Cardiac muscle cell (in vitro differentiated cells and primary cell): ENCODE data around the gene KAZN. TPM values are rescaled to one million over a fixed set of nuclear protein-coding genes. Genes with fewer than 3 reads are reported as not detected.

ENCODE experiments used
- DNase-seq, 2 donors: peaks; one replicate each; pipeline versions ENCODE4 v3.0.0 to v3.0.0-alpha.2; 2010 to 2017; ENCODE audit warnings: low read depth in 1 of 2, low spot score in 1 of 2
- H3K27ac ChIP-seq: fragments of 200-600 bp; sonication (generic); 2 replicates; pipeline ENCODE4 v1.5.1; 2016
- H3K27me3 ChIP-seq: fragments of 200-600 bp; sonication (generic); 2 replicates; pipeline ENCODE4 v1.6.0; 2016; ENCODE audit warnings: control low read depth
- H3K36me3 ChIP-seq: fragments of 200-600 bp; sonication (generic); 2 replicates; pipeline ENCODE4 v1.5.1; 2016; ENCODE audit warnings: control low read depth
- H3K4me1 ChIP-seq: fragments of 200-600 bp; sonication (generic); 2 replicates; pipeline ENCODE4 v1.8.1; 2017; ENCODE audit warnings: low read depth, mild to moderate bottlenecking, mixed run types
- H3K4me3 ChIP-seq: fragments of 200-600 bp; sonication (generic); 2 replicates; pipeline ENCODE4 v1.5.1; 2016; ENCODE audit warnings: mild to moderate bottlenecking
- H3K9me3 ChIP-seq: fragments of 200-600 bp; sonication (generic); 2 replicates; pipeline ENCODE4 v1.5.1; 2017; ENCODE audit warnings: low read depth, mild to moderate bottlenecking, control low read depth
- CTCF ChIP-seq: IDR thresholded peaks from 2 replicates; pipeline ENCODE4 v1.5.1; 2012; ENCODE audit warnings: low read depth, mild to moderate bottlenecking, low read length
- polyA plus RNA-seq: library from polyadenylated mRNA; unstranded; fragments of >200 nt; fragmentation: Nextera tagmentation; extraction: Ambion mirVana; gene quantifications from 2 replicates; pipeline ENCODE4 v1.2.1, GENCODE V29; 2016
- total RNA-seq: library from RNA; depleted of rRNA; stranded (reverse); fragments of >200 nt; gene quantifications from 2 replicates; pipeline ENCODE4 v1.2.3, GENCODE V29; 2016

The KAZN gene
- total and polyA plus RNA-seq, 2 experiments from 2014 or later = 17.5 to 26.9 TPM

GRCh38 chr1:14763977-14764376 lies 165.5 kb downstream of the KAZN start:
- Histone ChIP-seq H3K4me1 (peaks cover 26% of the 10 kb centered on the region), H3K27ac (no peak overlapping the region), H3K4me3 (no peak overlapping the region), H3K36me3 (no peaks in the 10 kb centered on the region), H3K27me3 (no peaks in the 10 kb centered on the region), H3K9me3 (no peaks in the 10 kb centered on the region)
- DNase-seq = no peak
- no peak for TF ChIP-seq CTCF

GRCh38 chr1:14765773-14766172 lies 167.3 kb downstream of the KAZN start:
- Histone ChIP-seq H3K4me3 (no peak overlapping the region), H3K27ac (no peak overlapping the region), H3K36me3 (no peaks in the 10 kb centered on the region), H3K4me1 (peaks cover 23% of the 10 kb centered on the region), H3K27me3 (no peaks in the 10 kb centered on the region), H3K9me3 (no peaks in the 10 kb centered on the region)
- no peak for DNase-seq
- no peak for TF ChIP-seq CTCF

GRCh38 chr1:14767075-14767474 lies 168.6 kb downstream of the KAZN start:
- no peaks in the 10 kb centered on the region for H3K9me3 ChIP-seq
- H3K36me3 ChIP-seq = no peaks in the 10 kb centered on the region
- H3K4me1 ChIP-seq = peaks cover 23% of the 10 kb centered on the region
- TF ChIP-seq CTCF = no peak
- no peaks in the 10 kb centered on the region for H3K27me3 ChIP-seq
- peak in 1 of 2 donors; percentile 40 for DNase-seq
- no peak overlapping the region for H3K4me3 ChIP-seq
- peak overlapping the region; percentile 48 for H3K27ac ChIP-seq

GRCh38 chr1:14768582-14769304 lies 170.3 kb downstream of the KAZN start:
- Histone ChIP-seq H3K4me3 (no peak overlapping the region), H3K27ac (no peak overlapping the region), H3K9me3 (no peaks in the 10 kb centered on the region), H3K27me3 (no peaks in the 10 kb centered on the region), H3K36me3 (no peaks in the 10 kb centered on the region), H3K4me1 (peaks cover 23% of the 10 kb centered on the region)
- DNase-seq = no peak
- no peak for TF ChIP-seq CTCF

GRCh38 chr1:14769486-14770274 lies 171.2 kb downstream of the KAZN start:
- H3K4me1 ChIP-seq = peaks cover 23% of the 10 kb centered on the region
- no peaks in the 10 kb centered on the region for H3K36me3 ChIP-seq
- no peak overlapping the region for H3K4me3 ChIP-seq
- DNase-seq = no peak
- H3K27me3 ChIP-seq = no peaks in the 10 kb centered on the region
- no peaks in the 10 kb centered on the region for H3K9me3 ChIP-seq
- H3K27ac ChIP-seq = no peak overlapping the region
- TF ChIP-seq CTCF = no peak
